Lower lobe of right lung (tissue), 2 donors: ENCODE data around the gene RAB31. TPM values are rescaled to one million over a fixed set of nuclear protein-coding genes. Genes with fewer than 3 reads are reported as not detected.

Source experiments
- ATAC-seq, 2 donors: fragments of 200-7000 bp; cut with Tn5 transposase; one replicate each; pipeline ENCODE4 v1.9.1; 2020 to 2022; ENCODE audit warnings: mild to moderate bottlenecking in 2 of 2, moderate library complexity in 2 of 2
- DNase-seq: peaks from one replicate; pipeline ENCODE4 v3.0.0-alpha.2; 2020
- H3K27ac ChIP-seq: fragments of 200-600 bp; one replicate; pipeline ENCODE4 v1.8.0; 2022
- H3K27me3 ChIP-seq: fragments of 200-600 bp; one replicate; pipeline ENCODE4 v1.8.0; 2022; ENCODE audit warnings: low read depth
- H3K36me3 ChIP-seq: fragments of 200-600 bp; one replicate; pipeline ENCODE4 v1.8.0; 2022; ENCODE audit warnings: mild to moderate bottlenecking
- H3K4me1 ChIP-seq: fragments of 200-600 bp; one replicate; pipeline ENCODE4 v1.8.0; 2022
- H3K4me3 ChIP-seq: fragments of 200-600 bp; one replicate; pipeline ENCODE4 v1.8.0; 2022; ENCODE audit warnings: mild to moderate bottlenecking
- H3K9me3 ChIP-seq: fragments of 200-600 bp; one replicate; pipeline ENCODE4 v1.8.0; 2022
- CTCF ChIP-seq: fragments of 200-600 bp; IDR thresholded peaks from one replicate; pipeline ENCODE4 v1.8.0; 2022; ENCODE audit warnings: antibody characterized with exemption, mild to moderate bottlenecking
- intact Hi-C: fragments of 100-400 bp; cut with DNase I; formaldehyde crosslinking; loops from one replicate; pipeline ENCODE4 v1.11.0; 2022
- total RNA-seq: library from RNA; stranded (reverse); fragmentation: NEBNext Ultra II Directional; extraction: Animal tissue kit (Norgen Biotek cat#: 25700); gene quantifications from one replicate; pipeline ENCODE4 v1.2.1, GENCODE V29; 2021
- donor health status: DM: no; HTN: yes; CAD: no; lungs with severe emphysema.

The RAB31 gene
- total RNA-seq, 1 donor from 2014 or later, result 110 TPM

- no peaks in the 10 kb centered on the region for H3K27me3 ChIP-seq
- H3K4me1 ChIP-seq, result peaks cover 7% of the 10 kb centered on the region
- intact Hi-C loops, result no loop called here
- H3K27ac ChIP-seq, result no peak overlapping the region
- peaks cover 14% of the 10 kb centered on the region for H3K36me3 ChIP-seq
- DNase-seq (no peak), ATAC-seq (no peak)
- no peaks in the 10 kb centered on the region for H3K9me3 ChIP-seq
- no peak overlapping the region for H3K4me3 ChIP-seq
- TF ChIP-seq CTCF, result no peak
Measured at GRCh38 chr18:9736286-9736835, 28.3 kb downstream of the RAB31 start.

- H3K4me3 ChIP-seq, result no peak overlapping the region
- no peaks in the 10 kb centered on the region for H3K27me3 ChIP-seq
- no peaks in the 10 kb centered on the region for H3K9me3 ChIP-seq
- peaks cover 13% of the 10 kb centered on the region for H3K4me1 ChIP-seq
- intact Hi-C loops, result no loop called here
- ATAC-seq (no peak), DNase-seq (no peak)
- no peak overlapping the region for H3K27ac ChIP-seq
- H3K36me3 ChIP-seq, result peaks cover 13% of the 10 kb centered on the region
- no peak for TF ChIP-seq CTCF
Measured at GRCh38 chr18:9737006-9737405, 28.9 kb downstream of the RAB31 start.

- Histone ChIP-seq H3K4me1 (peaks cover 19% of the 10 kb centered on the region), H3K9me3 (no peaks in the 10 kb centered on the region), H3K27ac (no peak overlapping the region), H3K4me3 (no peak overlapping the region), H3K36me3 (peaks cover 7% of the 10 kb centered on the region), H3K27me3 (no peaks in the 10 kb centered on the region)
- no peak for ATAC-seq
- DNase-seq, result no peak
- no peak for TF ChIP-seq CTCF
- intact Hi-C loops, result no loop called here
Measured at GRCh38 chr18:9737472-9738121, 29.5 kb downstream of the RAB31 start.

GRCh38 chr18:9738266-9738969, 30.3 kb downstream of the RAB31 start:
- Histone ChIP-seq H3K9me3 (no peaks in the 10 kb centered on the region), H3K27ac (no peak overlapping the region), H3K4me1 (peaks cover 27% of the 10 kb centered on the region), H3K36me3 (no peaks in the 10 kb centered on the region), H3K27me3 (no peaks in the 10 kb centered on the region), H3K4me3 (no peak overlapping the region)
- ATAC-seq (no peak), DNase-seq (no peak)
- TF ChIP-seq CTCF, result no peak
- intact Hi-C loops, result no loop called here

- intact Hi-C loops, result no loop called here
- Histone ChIP-seq H3K27me3 (no peaks in the 10 kb centered on the region), H3K4me1 (peaks cover 28% of the 10 kb centered on the region), H3K9me3 (no peaks in the 10 kb centered on the region), H3K27ac (no peak overlapping the region), H3K36me3 (no peaks in the 10 kb centered on the region), H3K4me3 (no peak overlapping the region)
- no peak for ATAC-seq
- no peak for DNase-seq
- no peak for TF ChIP-seq CTCF
Measured at GRCh38 chr18:9739516-9739915, 31.4 kb downstream of the RAB31 start.
